Cardiac muscle cell (in vitro differentiated cells and primary cell): ENCODE results near the gene MED19. TPM values are rescaled to one million over a fixed set of nuclear protein-coding genes. Genes with fewer than 3 reads are reported as not detected.
A peak's percentile ranks its signal among the peaks of the same experiment; 100 is the strongest.
"Not testable (repeated sequence)": the region's sequence is repeated elsewhere in the genome, so short reads cannot be mapped to it uniquely, and the experiment has no call there.

ENCODE experiments used
- DNase-seq, 2 donors: peaks; one replicate each; pipeline versions ENCODE4 v3.0.0 to v3.0.0-alpha.2; 2010 to 2017; ENCODE audit warnings: low read depth in 1 of 2, low spot score in 1 of 2
- H3K27ac ChIP-seq: fragments of 200-600 bp; sonication (generic); 2 replicates; pipeline ENCODE4 v1.5.1; 2016
- H3K27me3 ChIP-seq: fragments of 200-600 bp; sonication (generic); 2 replicates; pipeline ENCODE4 v1.6.0; 2016; ENCODE audit warnings: control low read depth
- H3K36me3 ChIP-seq: fragments of 200-600 bp; sonication (generic); 2 replicates; pipeline ENCODE4 v1.5.1; 2016; ENCODE audit warnings: control low read depth
- H3K4me1 ChIP-seq: fragments of 200-600 bp; sonication (generic); 2 replicates; pipeline ENCODE4 v1.8.1; 2017; ENCODE audit warnings: low read depth, mild to moderate bottlenecking, mixed run types
- H3K4me3 ChIP-seq: fragments of 200-600 bp; sonication (generic); 2 replicates; pipeline ENCODE4 v1.5.1; 2016; ENCODE audit warnings: mild to moderate bottlenecking
- H3K9me3 ChIP-seq: fragments of 200-600 bp; sonication (generic); 2 replicates; pipeline ENCODE4 v1.5.1; 2017; ENCODE audit warnings: low read depth, mild to moderate bottlenecking, control low read depth
- CTCF ChIP-seq: IDR thresholded peaks from 2 replicates; pipeline ENCODE4 v1.5.1; 2012; ENCODE audit warnings: low read depth, mild to moderate bottlenecking, low read length
- polyA plus RNA-seq: library from polyadenylated mRNA; unstranded; fragments of >200 nt; fragmentation: Nextera tagmentation; extraction: Ambion mirVana; gene quantifications from 2 replicates; pipeline ENCODE4 v1.2.1, GENCODE V29; 2016
- total RNA-seq: library from RNA; depleted of rRNA; stranded (reverse); fragments of >200 nt; gene quantifications from 2 replicates; pipeline ENCODE4 v1.2.3, GENCODE V29; 2016

Gene MED19
- total and polyA plus RNA-seq, 2 experiments from 2014 or later = 20.2 to 37.0 TPM

- Histone ChIP-seq H3K36me3 (no peaks in the 10 kb centered on the region), H3K4me1 (peaks cover 18% of the 10 kb centered on the region), H3K27me3 (no peaks in the 10 kb centered on the region), H3K27ac (peak overlapping the region; percentile 90), H3K4me3 (no peak overlapping the region), H3K9me3 (no peaks in the 10 kb centered on the region)
- peak in 1 of 2 donors; percentile 62 for DNase-seq
- no peak for TF ChIP-seq CTCF
Measured at GRCh38 chr11:57735619-57736298, 23.7 kb upstream of the MED19 start.

GRCh38 chr11:57732661-57733060 is 20.6 kb upstream of the MED19 start:
- Histone ChIP-seq H3K4me3 (no peak overlapping the region), H3K27ac (no peak overlapping the region), H3K36me3 (no peaks in the 10 kb centered on the region), H3K4me1 (peaks cover 15% of the 10 kb centered on the region), H3K27me3 (no peaks in the 10 kb centered on the region), H3K9me3 (no peaks in the 10 kb centered on the region)
- DNase-seq = no peak
- TF ChIP-seq CTCF = no peak

- Histone ChIP-seq H3K4me3 (no peak overlapping the region), H3K9me3 (no peaks in the 10 kb centered on the region), H3K36me3 (no peaks in the 10 kb centered on the region), H3K27ac (peak overlapping the region; percentile 73), H3K27me3 (no peaks in the 10 kb centered on the region), H3K4me1 (no peaks in the 10 kb centered on the region)
- DNase-seq = no peak
- TF ChIP-seq CTCF = no peak
Measured at GRCh38 chr11:57729479-57729878, 17.5 kb upstream of the MED19 start.

GRCh38 chr11:57728829-57729228 is 16.8 kb upstream of the MED19 start:
- H3K27me3 ChIP-seq = no peaks in the 10 kb centered on the region
- H3K4me3 ChIP-seq = no peak overlapping the region
- H3K27ac ChIP-seq = peak overlapping the region; percentile 73
- no peaks in the 10 kb centered on the region for H3K9me3 ChIP-seq
- no peaks in the 10 kb centered on the region for H3K36me3 ChIP-seq
- no peaks in the 10 kb centered on the region for H3K4me1 ChIP-seq
- no peak for DNase-seq
- TF ChIP-seq CTCF = no peak

GRCh38 chr11:57727185-57727584 is 15.2 kb upstream of the MED19 start:
- no peaks in the 10 kb centered on the region for H3K4me1 ChIP-seq
- no peaks in the 10 kb centered on the region for H3K27me3 ChIP-seq
- no peaks in the 10 kb centered on the region for H3K36me3 ChIP-seq
- DNase-seq = no peak
- no peak overlapping the region for H3K4me3 ChIP-seq
- no peak for TF ChIP-seq CTCF
- H3K27ac ChIP-seq = no peak overlapping the region
- no peaks in the 10 kb centered on the region for H3K9me3 ChIP-seq

- not testable (repeated sequence) for H3K36me3 ChIP-seq, H3K9me3 ChIP-seq, DNase-seq, H3K27me3 ChIP-seq, H3K27ac ChIP-seq, H3K4me3 ChIP-seq
- peaks cover 11% of the 10 kb centered on the region for H3K4me1 ChIP-seq
Measured at GRCh38 chr11:57716726-57717125, 4.7 kb upstream of the MED19 start.
